Measurements from ENCODE around the gene TMEM132D.

TMEM132D gene

DNA sequence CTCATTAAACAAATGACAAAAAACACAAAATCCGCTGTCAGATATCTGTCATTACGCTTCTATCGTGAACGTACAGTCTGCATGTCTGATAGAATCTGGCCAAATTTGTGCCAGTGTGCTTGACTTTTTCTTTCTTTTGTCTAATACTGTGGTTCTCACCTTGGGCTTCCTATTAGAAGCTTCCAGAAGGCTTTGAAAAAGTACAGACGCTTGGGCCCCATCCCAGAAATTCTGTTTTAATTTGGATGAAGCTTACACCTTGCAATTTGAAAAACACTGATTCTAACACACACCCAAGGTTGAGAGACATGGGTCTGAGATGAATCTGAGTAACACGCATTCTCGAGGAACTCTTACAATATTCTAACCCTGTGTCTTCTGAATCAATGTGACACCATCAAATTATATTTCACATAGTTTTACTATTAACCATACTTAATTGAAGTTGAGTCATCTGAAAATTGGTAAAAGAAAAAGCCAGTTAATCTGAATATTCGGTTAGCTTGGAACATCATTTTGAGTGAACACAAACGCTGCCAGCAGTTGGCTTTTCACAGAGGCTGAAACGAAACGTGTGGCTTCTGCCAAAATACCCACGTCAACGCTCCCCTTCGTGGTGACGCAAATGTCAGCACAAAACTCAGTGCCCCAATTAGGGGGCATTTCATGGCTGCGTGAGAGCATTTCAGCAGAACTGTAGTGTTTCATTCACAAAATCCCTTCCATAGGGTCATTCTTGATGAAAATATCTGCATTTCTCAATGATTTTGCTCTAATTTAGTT lies 420.5 kb downstream of the TMEM132D start:
- in situ Hi-C loops (cut with MboI; ENCODE audit: low sequenced_read_pairs) = no loop called here

GRCh38 chr12:129481921-129482320 lies 421.9 kb downstream of the TMEM132D start:
- in situ Hi-C loops (cut with MboI; ENCODE audit: low sequenced_read_pairs) = no loop called here

DNA sequence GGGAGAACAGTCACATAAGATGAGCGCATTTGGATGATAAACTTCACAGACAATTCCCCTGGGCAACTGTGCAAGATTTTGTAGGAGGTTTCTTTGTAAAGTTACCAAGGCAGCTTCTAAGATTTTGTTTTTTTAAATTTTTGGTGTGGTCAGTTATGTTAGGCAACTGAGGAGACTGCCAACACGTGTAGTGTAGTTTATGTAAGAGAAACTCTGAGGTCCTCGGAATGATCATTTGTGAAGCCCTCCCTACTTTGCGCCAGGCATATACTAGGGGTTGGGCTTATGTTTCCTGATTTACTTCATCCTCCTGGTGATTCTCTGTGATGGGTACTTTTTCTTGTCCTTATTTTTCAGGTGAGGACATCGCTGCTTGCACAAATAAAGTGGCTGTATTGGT lies 433.6 kb downstream of the TMEM132D start:
- in situ Hi-C loops (cut with MboI; ENCODE audit: low sequenced_read_pairs) = no loop called here

DNA sequence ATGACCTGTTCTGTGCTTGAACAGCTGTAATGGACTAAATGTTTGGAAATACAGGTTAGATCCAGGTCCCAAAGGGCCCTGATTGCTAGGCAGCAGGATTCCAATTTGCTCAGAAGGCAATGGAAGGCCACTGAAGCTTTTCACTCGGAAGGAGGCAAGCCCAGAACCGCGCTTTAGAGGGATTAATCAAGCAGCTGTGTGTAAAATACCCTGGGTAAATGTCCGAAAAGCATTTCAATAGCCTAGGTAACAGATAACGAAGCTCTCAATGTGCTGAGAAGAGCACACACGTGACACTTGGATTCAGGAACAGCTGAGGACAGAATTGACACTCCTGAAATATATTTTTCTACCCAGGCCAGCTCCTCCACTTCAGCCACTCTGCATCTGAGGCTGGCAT lies 436.1 kb downstream of the TMEM132D start:
- in situ Hi-C loops (cut with MboI; ENCODE audit: low sequenced_read_pairs) = no loop called here

DNA sequence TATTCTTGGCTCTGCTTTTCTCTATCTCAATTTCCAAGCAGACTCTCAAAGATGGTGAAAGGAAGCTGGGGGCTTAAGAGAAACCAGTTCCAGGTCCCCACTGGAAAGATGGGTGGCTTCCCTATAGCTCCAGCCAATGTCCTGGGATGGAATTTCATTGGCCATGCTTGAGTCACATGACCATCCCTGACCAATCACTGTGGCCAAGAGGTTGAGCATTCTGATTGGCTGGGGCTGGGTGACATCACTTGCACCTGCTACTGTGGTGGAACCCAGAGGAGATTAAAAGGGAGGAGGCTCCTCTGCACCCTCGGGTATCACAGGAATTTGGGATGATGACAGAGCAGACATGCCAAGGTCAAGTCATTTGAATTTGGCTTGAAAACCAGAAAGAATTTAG lies 436.5 kb downstream of the TMEM132D start:
- in situ Hi-C loops (cut with MboI; ENCODE audit: low sequenced_read_pairs) = no loop called here

DNA sequence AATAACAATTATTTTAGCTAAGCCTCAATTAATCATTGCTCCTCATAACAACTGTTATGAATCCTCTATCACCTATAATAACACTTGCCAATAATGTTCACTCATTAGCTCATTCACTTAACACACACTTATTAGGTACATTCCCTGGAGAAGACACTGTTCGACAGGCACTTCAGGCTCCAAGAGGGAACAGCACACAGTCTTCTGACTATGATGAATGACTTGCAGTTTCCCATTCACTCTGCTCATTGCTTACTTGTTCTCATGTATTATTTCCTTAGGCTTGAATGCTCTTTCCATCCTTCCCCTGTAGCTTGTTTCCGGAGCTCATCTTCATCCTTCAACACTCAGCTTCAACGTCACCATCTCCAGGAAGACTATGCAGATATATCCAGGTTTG lies 437.3 kb downstream of the TMEM132D start:
- in situ Hi-C loops (cut with MboI; ENCODE audit: low sequenced_read_pairs) = no loop called here

- in situ Hi-C loops (cut with MboI; ENCODE audit: low sequenced_read_pairs) = no loop called here
Measured at GRCh38 chr12:129459886-129460285, 443.9 kb downstream of the TMEM132D start.

- in situ Hi-C loops (cut with MboI; ENCODE audit: low sequenced_read_pairs) = no loop called here
Measured at GRCh38 chr12:129446696-129447095, 457.1 kb downstream of the TMEM132D start.

GRCh38 chr12:129440278-129440677 lies 463.5 kb downstream of the TMEM132D start:
- in situ Hi-C loops (cut with MboI; ENCODE audit: low sequenced_read_pairs) = no loop called here

DNA sequence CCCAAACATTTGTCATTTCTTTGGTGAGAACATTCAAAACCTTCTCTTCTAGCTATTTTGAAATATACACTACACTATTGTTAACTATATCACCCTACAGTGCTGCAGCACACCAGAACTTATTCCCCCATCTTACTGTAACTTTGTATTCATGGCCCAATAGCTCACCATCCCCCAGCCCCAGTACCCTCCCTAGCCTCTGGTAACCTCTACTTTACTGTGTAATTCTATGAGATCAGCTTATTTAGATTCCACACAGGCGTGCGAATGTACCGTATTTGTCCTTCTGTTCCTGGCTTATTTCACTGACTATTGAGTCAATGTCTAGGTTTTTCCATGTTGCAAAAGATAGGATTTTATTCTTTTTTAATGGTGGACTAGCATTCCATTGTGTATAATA lies 469.0 kb downstream of the TMEM132D start:
- in situ Hi-C loops (cut with MboI; ENCODE audit: low sequenced_read_pairs) = no loop called here

- in situ Hi-C loops (cut with MboI; ENCODE audit: low sequenced_read_pairs) = no loop called here
Measured at GRCh38 chr12:129428240-129428936, 475.4 kb downstream of the TMEM132D start.

GRCh38 chr12:129423041-129423580 lies 480.7 kb downstream of the TMEM132D start:
- in situ Hi-C loops (cut with MboI; ENCODE audit: low sequenced_read_pairs) = no loop called here

GRCh38 chr12:129413295-129413694 lies 490.5 kb downstream of the TMEM132D start:
- in situ Hi-C loops (cut with MboI; ENCODE audit: low sequenced_read_pairs) = no loop called here

DNA sequence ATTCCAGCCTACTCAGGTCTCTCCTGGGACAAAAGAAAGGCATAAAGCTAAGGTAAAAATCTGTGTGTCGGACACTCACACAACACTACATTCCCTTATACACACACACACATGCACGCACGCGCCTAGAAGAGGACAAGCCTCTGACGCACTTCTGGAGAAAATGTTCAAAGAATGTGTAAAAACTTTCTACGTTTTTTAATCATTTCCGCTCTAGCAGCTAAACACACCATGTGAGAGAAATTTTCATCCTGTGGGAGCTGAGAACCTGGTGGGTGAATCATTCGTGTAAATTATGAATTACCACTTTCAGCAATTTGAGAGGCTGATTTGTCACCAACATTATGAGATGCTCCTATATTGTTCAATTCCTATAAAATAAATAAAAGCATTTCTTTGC lies 494.5 kb downstream of the TMEM132D start:
- in situ Hi-C loops (cut with MboI; ENCODE audit: low sequenced_read_pairs) = no loop called here

GRCh38 chr12:129404556-129404955 lies 499.3 kb downstream of the TMEM132D start:
- in situ Hi-C loops (cut with MboI; ENCODE audit: low sequenced_read_pairs) = no loop called here

DNA sequence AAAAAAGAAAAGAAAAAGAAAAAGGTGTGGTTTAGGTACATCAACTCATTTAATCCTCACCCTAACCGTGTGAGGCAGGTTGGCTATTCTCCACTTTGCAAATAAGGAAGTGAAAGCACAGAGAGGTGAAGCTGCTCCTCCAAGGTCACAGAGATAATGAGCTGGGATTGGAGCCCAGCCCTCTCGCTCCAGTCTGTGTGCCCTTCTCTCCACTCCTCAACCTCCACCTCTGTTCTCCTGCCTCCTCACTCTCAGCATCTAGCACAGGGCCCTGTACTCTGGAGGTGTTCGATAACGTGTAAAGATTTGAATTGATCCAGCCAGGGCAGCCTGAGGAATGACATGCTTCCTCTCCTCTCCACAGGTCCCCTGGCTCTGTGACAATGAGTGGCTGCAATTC lies 502.3 kb downstream of the TMEM132D start:
- in situ Hi-C loops (cut with MboI; ENCODE audit: low sequenced_read_pairs) = no loop called here

GRCh38 chr12:129394177-129394825 lies 509.5 kb downstream of the TMEM132D start:
- in situ Hi-C loops (cut with MboI; ENCODE audit: low sequenced_read_pairs) = no loop called here

DNA sequence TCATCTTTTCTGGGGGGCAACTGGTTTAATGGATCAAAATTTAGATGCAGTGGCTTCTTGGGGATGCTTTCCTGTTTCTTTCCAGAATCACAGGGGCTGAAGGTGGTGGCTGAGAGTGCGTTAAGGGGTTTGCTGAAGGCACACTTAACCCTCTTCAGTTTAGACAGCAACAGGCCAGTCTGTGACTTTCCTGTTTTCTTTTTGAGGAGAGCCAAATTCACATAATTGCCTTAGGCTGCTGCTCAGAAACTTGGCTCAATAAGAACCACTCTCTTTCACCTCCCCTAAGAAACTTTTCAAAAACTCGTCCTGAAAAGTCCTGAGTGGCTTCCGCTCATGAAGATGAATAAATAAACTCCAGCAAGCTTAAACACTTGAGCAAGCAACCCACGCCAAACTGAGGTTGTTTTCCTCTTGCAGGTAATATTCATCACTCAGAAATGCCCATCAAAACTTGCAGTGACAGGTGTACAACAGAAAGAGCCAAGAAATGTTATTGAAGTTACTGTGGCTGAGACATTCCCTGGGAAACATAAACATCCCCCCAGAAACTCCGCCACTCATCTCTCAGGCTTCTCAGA lies 510.4 kb downstream of the TMEM132D start:
- in situ Hi-C loops (cut with MboI; ENCODE audit: low sequenced_read_pairs) = no loop called here

GRCh38 chr12:129385637-129385990 lies 518.2 kb downstream of the TMEM132D start:
- in situ Hi-C loops (cut with MboI; ENCODE audit: low sequenced_read_pairs) = no loop called here

DNA sequence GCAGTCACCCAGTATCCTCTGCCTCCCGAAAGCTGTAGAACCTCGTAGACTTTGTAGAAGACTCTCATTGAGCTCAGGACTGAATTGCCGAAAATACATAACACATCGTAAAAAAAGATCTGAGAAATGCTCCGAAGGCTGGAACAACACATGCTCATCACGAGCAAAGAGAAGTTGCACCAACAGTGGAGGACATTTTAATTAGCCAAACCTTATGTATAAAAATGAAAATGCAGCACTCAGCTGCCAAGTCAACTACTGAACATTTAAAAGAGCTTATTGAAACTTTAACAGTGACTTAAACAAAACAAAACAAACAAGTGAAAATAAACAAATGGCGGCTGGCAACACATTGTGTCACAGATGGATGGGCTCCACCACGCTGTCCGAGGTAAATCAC lies 519.9 kb downstream of the TMEM132D start:
- in situ Hi-C loops (cut with MboI; ENCODE audit: low sequenced_read_pairs) = no loop called here

DNA sequence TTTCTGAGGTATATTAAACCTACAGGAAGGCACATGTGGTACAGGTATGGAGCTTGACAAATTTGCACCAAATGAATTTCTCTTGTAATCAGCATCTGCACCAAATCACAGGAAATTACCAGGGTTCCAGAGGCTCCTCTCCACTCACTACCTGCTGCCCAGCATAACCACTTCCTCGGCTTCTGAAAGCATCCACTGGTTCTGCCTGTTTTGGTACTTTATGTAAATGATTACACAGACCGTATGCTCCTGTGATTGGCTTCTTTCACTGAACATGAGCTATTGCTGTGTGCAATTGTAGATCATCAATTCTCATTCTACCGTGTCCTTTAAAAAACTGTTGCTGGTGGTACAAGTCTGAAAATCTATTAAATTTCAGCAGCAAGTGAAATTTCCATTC lies 522.1 kb downstream of the TMEM132D start:
- in situ Hi-C loops (cut with MboI; ENCODE audit: low sequenced_read_pairs) = no loop called here

All from HL-60/S4 treated with phorbol 12-myristate 13-acetate at 8.2 ng/mL for 4 days and 3 days (cell line).